NCI-H1092 (cell line): Measurements from ENCODE around the gene ZNF786.
"Not testable (repeated sequence)": the region's sequence is repeated elsewhere in the genome, so short reads cannot be mapped to it uniquely, and the experiment has no call there.

Experiments
- DNase-seq: peaks from one replicate; lab custom pipeline; 2025; lab: John Stamatoyannopoulos, UW

Gene ZNF786

DNA sequence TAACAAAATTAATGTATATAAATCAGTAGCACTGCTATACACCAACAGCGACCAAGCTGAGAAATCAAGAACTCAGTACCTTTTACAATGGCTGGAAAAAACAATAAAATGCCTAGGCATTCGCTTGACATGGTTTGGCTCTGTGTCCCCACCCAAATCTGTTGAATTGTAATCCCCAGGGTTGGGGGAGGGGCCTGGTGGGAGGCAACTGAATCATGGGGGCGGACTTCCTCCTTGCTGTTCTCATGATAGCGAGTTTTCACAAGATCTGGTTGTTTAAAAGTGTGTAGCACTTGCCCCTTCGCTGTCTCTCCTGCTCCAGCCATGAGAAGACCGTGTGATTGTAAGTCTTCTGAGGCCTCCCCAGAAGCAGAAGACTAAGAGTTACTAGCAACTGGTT, 8.6 kb downstream of the ZNF786 start:
- DNase-seq = no peak

DNA sequence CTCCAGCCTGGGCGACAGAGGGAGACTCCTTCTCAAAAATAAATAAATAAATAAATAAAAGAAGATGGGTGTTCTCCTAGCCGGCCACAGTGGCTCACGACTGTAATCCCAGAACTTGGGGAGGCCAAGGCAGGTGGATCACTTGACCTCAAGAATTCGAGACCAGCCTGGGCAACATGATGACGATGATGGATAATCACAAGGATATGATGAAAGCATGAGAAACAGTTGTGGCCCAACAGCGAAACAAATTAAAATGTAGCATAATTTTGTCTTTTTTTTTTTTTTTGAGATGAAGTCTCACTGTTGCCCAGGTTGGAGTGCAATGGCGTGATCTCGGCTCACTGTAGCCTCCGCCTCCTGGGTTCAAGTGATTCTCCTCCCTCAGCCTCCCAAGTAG, 12.9 kb downstream of the ZNF786 start:
- DNase-seq = no peak

DNA sequence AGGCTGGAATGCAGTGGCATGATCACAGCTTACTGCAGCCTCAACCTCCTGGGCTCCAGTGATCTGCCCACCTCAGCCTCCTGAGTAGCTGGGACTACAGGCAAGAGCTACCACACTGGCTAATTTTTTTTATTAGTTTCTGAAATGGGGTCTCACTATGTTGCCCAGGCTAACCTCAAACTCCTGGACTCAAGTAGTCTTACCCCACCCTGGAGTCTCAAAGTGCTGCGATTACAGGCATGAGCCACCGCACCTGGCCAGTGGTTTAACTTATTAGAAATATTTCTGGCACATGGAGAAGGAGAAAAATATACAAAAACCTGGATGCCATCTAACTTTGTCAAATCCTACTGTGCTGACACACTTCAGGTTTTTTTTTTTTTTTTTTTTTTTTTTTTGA, 15.2 kb downstream of the ZNF786 start:
- DNase-seq = no peak

DNA sequence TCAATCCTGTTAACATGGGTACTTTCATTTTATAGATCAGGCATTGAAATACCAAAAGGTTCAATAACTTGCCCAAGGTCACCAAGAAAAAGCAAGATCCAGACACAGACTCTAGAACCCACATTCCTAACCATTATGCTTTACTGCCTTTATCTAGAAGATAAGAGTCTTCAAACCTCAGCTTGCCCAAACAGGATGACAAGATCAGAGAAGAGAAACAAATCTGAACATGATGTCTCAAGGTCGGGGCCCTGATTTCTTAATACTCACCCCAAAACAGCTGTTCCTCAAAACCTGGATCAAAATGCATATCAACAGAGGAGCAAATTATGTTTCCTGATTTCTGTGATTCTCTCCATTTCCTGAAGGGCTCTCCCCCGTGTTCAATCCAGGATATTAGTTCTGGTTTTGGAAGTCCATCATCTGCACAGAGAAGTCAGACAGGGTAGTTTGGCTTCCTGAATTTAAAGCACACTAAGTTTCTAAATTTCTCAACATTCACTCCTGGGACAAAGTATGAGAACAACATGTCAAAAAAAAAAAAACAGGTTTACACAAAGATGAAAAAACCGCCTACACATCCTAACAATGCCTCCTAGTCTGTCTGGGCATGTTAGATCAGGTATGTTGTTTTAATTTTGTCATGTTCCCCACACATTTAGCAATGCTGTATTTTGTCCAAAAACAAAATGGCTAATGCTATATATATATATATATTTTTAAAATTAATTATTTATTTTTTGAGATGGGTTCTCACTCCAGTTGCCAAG, 16.2 kb downstream of the ZNF786 start:
- no peak for DNase-seq

DNA sequence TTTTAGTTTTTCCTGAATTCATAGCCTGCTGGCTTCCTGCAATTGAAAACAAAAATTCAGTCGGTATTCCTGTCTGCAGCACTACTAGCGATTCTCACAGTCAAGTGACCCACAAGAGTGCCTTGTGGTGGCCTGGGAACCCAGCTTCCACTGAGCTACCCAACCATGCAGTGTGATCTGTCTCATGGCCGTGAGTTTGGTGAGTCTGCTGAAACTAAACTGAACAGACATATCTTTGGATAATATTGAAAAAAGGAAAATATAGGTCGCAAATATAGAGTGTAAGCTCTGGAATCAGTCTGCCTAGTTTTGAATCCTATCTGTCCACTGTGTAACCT, 18.1 kb downstream of the ZNF786 start:
- DNase-seq = no peak

DNA sequence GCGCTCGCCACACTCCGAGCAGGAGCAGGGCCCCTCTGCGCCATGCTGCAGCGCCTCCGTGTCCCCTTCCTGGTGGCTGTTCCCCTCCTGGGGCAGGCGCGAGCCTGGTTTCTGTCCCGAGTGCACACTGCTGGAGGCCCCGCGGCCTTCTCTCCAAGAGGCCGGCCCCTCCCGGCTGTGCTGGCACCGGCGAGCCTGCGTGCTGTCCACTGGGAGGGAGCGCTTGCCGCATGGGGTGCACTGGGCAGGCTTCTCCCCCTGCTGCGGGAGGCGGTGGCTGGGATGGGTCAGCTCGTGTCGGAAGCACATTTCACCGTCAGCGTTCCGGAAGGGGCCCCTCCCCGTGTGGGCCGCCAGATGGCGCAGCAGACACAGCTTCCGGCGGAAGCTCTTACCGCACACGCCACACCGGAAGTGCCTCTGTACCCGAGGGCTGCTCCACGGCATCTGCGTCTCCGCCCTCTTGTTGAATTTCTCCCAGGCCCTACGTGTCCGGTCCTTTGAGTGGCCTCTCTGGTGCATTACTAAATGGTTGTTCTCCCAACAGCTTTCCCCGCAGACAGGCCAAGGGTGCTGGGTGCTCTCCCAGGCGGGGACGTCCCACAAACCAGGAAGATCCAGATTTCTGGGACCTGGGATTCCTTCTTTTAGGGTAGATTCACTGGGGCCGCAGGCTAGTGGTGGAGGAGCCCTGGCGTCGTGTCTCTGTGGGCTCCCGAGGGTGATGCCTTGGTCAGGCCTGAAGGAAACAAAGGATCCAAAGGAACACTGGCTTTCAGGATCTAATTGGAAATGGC, 18.7 kb downstream of the ZNF786 start:
- no peak for DNase-seq

DNA sequence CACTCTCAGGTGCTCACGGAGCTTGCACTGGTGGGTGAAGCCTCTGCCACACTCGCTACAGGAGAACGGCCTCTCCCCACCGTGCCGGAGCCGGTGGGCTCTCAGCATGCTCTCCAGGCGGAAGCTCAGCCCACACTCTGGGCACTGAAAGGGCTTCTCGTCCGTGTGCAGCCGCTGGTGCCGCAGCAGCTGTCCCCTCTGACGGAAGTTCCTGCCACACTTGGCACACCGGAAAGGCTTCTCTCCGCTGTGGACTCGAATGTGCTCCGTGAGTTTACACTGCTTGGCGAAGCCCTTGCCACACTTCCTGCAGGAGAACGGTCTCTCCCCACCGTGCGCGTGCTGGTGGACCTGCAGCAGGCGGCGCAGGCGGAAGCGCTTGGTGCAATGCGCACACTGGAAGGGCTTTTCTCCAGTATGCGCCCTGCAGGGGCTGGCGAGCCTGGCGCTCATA, 19.3 kb downstream of the ZNF786 start:
- no peak for DNase-seq

DNA sequence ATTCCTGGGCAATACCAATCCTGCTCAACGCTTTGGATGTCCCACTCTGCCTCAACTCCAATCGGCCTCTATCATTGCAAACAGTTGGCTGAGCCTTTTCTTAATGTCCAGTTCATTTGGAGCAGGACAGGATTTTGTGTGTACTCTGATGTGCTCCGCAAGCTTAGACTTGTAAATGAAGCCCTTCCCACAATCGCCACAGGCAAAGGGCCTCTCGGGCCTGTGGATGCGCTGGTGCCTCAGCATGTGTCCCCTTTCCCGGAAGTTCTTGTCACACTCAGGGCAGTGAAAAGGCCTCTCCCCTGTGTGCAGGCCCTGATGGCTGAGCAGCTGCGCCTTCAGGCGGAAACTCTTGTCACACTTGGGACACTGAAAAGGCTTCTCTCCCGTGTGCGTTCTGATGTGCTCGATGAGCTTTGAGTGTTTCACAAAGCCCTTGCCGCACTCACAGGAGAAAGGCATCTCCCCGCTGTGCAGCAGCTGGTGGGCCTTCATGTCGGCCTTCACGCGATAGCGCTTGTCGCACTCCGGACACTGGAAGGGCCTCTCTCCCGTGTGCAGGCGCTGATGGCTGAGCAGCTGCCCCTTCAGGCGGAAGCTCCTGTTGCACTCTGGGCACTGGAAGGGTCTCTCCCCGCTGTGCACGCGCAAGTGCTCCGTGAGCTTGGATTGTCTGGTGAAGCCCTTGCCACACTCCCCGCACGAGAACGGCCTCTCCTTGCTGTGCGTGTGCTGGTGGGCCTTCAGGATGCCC, 20.0 kb downstream of the ZNF786 start:
- DNase-seq = no peak

DNA sequence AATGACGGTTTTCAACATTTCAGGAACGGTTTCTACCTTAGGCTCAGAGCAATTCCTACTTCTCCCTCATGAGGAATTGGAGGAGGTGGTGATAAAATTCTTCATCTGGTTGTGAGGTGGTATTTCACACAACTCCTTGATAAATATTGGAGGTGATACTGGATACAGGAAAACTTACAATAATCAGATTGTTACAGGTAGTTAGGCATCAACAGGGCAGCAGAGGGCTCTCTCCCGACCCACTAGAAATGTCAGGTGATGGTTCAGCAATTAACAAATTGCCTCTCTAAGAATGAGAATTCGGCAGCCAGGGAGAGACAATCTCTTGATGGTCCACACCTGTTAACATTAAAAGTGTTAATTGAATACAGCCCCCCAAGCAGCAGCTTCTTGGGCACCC, 22.6 kb downstream of the ZNF786 start:
- no peak for DNase-seq

DNA sequence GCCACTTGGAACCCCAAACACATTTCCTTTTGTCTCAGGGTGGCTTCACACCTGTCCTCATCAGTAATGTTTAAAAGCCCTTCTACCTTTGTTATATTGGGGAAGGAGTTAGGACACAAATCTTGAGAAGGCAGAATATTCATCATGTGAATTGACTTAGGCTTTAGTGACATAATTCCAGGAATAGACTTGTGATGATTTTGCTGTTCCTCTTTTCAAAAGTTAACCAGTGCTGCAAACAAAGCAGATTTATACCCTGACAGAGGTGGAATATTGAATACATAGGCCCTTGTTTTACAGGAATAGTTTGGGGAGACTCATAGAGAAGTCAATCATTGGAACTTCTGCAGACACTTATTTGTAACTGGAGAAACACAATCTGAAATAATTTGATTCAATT, 27.0 kb downstream of the ZNF786 start:
- DNase-seq = no peak

DNA sequence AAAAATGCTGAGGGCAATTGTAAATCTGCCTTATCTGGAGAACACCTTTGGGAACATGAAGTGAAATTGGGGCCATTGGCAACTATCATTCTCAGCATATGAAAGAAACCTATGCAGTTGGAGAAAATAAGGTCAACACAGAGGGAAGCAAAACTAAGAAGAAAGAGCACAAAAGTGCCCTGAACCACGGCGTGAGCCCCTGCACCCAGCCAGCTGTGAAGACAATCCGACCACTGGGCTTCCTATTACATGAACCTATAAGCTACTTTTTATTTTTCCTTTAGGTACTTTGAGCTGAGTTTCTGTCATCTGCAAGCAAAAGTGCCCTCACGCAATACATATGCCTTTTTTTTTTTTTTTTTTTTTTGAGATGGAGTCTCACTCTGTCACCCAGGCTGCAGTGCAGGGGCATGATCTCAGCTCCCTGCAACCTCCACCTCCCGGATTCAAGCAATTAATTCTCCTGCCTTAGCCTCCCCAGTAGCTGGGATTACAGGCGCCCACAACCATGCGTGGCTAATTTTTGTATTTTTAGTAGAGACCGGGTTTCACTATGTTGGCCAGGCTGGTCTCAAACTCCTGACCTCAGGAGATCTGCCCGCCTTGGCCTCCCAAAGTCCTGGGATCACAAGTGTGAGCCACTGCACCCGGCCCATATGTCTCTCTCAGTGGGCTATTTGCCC, 28.2 kb downstream of the ZNF786 start:
- DNase-seq = not testable (repeated sequence)

DNA sequence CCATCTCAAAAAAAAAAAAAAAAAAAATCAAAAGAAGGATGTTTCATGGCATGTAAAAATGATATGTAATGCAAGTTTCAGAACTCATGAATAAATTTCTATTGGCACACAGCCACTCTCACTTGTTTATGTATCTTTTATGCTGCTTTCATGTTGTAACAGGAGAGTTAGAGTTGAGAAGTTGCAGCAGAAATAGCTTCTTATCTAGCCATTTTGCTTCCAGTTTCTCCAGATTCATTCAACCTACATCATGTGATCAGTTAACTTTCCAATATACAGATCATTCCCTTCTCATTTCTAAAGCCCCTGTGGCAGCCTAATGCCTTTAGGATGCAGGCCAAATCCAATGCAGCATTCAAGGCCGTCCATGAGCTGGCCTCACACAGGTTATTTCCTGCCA, 30.4 kb downstream of the ZNF786 start:
- no peak for DNase-seq

DNA sequence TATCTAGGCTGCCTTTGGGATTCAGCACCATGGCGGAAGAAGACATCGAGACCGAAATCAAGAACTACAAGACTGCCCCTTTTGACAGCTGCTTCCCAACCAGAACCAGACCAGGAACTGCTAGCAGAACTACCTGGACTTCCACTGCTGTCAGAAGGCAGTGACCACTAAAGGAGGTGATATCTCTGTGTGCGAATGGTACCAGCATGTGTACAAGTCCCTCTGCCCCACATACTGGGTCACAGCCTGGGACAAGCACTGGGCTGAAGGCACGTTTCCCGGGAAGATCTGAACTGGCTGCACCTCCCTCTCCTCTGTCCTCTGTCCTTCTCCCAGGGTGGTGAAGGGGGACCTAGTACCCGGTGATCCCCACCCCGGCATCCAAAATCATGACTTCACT, 36.6 kb downstream of the ZNF786 start:
- DNase-seq = no peak

DNA sequence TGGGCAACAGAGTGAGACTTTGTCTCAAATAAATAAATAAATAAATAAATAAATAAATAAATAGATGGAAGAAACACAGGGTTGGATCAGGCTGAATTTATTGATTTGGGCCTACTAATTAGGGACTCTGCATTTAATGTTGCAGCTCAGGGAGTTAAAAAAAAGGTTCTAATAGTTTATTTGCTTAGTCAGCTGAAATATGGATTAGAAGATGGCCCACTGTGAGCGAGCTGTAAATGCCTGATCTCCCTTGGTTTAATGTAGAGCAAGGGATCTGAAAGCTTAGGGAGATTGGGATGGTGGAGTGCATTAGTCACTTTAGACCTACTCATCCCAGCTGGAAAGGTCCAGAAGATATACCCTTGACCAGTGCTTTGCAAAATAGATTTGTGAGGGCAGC, 37.1 kb downstream of the ZNF786 start:
- DNase-seq = no peak

DNA sequence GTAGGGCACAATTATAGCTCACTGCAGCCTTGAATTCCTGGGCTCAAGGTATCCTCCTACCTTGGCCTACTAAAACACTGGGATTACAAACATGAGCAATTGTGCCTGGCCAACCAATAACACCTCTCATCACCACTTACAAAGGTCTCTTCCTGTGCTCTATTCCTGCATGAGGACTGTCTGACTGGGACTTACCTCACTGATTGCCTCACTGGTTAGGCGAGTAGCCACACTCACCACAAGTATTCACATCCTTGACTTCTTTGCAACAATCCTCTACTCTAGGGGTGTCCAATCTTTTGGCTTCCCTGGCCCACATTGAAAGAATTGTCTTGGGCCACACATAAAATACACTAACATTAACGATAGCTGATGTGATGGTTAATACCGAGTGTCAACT, 39.6 kb downstream of the ZNF786 start:
- no peak for DNase-seq

DNA sequence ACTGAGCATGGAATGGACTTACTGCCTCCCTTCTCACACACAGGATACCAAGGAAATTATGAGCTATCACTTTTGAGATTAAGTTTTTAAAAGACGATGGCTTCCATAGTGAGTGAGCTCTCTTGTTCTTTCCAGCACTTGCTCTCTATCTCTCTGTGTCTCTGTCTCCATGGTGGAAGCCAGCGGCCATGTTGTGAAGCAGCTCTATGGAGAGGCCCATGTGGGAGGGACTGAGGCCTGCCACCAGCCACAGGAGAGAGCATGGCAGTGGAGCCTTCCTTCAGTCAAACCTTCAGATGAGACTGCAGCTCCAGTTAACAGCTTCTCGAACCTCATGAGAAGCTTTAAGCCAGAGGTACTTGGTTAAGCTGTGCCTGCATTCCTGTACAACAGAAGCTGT, 41.7 kb downstream of the ZNF786 start:
- DNase-seq = no peak

DNA sequence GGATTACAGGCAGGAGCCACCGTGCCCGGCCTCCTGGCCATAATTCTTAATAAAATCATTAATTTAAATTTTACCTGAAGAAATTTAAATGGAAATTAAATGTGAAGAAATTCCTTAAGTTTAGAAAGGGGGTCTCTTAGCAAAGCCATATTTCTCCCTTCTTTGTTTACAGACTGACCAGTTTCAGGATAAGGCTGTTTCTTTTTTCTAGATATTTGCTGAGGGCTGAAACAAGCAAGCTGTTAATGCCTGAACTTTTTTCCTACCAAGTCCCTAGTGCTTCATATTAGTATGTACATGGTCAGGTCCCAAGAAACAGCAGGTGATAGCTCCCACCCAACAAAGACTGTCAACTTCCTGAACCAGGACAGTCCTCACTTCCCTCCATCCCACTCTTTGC, 44.1 kb downstream of the ZNF786 start:
- DNase-seq = no peak

DNA sequence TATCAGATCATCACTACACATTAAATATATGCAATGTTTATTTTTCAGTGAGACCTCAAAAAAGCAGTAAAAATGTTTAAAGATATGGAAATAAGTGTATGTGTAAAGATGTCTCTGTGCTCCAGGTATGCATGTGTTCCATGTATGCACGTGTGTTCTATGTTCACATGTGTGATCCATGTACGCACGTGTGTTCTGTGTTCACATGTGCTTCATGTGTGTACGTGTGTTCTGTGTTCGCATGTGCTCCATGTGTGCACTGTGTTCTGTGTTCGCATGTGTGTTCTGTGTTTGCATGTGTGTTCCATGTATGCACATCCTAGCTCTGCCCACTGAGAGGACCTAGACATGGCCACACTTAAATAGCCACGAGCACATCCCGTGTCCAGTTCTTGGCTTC, 46.6 kb downstream of the ZNF786 start:
- DNase-seq = no peak

DNA sequence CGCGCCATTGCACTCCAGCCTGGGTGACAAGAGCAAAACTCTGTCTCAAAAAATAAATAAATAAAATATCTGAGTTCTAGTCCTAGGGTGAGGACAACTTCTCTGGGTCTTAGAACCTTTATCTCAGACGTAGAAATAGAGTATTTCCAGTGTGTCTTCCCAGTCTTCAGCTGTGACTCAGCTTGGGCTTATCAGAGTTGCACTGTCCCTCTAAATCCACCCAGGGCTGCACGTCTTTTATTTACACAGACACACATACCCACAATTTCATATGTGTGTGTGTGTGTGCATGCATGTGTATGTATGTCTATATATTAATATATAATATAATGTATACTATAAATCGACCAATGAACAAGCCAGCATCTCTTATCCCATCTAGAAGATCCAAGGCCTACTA, 49.2 kb downstream of the ZNF786 start:
- DNase-seq = no peak

DNA sequence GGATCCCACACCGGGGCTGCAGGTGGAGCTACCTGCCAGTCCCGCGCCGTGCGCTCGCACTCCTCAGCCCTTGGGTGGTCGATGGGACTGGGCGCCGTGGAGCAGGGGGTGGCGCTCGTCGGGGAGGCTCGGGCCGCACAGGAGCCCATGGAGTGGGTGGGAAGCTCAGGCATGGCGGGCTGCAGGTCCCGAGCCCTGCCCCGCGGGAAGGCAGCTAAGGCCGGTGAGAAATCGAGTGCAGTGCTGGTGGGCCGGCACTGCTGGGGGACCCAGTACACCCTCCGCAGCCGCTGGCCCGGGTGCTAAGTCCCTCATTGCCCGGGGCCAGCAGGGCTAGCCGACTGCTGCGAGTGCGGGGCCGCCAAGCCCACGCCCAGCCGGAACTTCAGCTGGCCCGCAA, 51.9 kb downstream of the ZNF786 start:
- DNase-seq = not testable (repeated sequence)

DNA sequence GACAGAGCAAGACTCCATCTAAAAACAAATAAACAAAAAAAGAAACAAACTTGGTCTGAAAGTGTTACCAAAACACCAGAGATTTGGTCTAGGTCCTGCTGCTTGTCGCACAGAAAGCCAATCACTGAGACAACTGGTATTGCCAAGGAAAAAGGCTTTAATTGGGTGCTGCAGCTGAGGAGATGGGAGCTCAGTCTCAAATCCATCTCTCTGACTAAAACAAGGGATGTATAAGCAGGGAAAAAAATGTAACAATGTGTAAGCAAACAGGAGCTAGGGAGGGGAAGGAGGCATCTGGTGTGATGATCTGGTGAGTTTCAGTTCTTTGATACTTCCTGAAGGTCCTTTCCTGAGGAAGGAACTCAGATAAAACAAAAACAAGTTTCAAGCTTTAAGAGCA, 53.8 kb downstream of the ZNF786 start:
- DNase-seq = no peak

DNA sequence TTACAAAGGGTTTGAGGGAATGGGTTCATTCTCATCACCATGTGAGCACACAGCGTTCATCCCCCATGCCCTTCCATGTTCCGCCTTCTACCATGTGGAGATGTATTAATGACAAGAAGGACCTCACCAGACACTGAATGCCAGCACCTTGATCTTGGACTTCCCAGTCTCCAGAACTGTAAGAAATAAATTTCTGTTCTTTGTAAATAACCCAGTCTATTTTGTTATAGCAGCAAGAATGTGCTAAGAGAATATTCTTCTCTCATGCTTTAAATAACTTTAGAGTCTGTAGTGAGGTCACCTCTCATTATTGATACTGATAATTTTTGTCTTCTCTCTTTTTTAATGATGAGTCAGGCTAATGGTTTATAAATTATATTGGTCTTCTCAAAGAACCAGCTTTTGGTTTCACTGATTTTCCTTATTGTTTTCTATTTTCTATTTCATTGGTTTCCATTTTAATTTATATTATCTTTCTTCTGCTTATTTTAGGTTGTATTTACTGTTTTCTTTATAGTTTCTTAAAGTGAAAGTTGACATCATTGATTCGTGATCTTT, 59.1 kb downstream of the ZNF786 start:
- no peak for DNase-seq
